C4-2B (cell line): ENCODE results near the gene APLP1.
"Not testable (repeated sequence)": the region's sequence is repeated elsewhere in the genome, so short reads cannot be mapped to it uniquely, and the experiment has no call there.

Experiments used
- H3K27ac ChIP-seq: fragments of 450-650 bp; 2 replicates; pipeline ENCODE4 v1.5.1; 2017
- CTCF ChIP-seq: fragments of 450-650 bp; conservative IDR thresholded peaks from 2 replicates; pipeline ENCODE4 v1.5.1; 2017; ENCODE audit warnings: mild to moderate bottlenecking
- ZFX ChIP-seq: fragments of 450-650 bp; IDR thresholded peaks from 2 replicates; pipeline ENCODE4 v1.6.1; 2017

APLP1 gene

GRCh38 chr19:35904311-35905068 lies 36.1 kb downstream of the APLP1 start:
- no peak overlapping the region for H3K27ac ChIP-seq
- no peak for TF ChIP-seq ZFX
- no peak for TF ChIP-seq CTCF

- no peak overlapping the region for H3K27ac ChIP-seq
- no peak for TF ChIP-seq CTCF
- TF ChIP-seq ZFX = no peak
Measured at GRCh38 chr19:35905178-35905727, 36.9 kb downstream of the APLP1 start.

GRCh38 chr19:35907377-35907745 lies 39.0 kb downstream of the APLP1 start:
- H3K27ac ChIP-seq = no peak overlapping the region
- TF ChIP-seq ZFX (no peak), CTCF (no peak)

- H3K27ac ChIP-seq = no peak within 1 kb of the TSS
- TF ChIP-seq ZFX (no peak), CTCF (no peak)
Measured at GRCh38 chr19:35908010-35908441, 39.7 kb downstream of the APLP1 start, which contains the start of gene TYROBP. TSS of gene TYROBP (minus strand) at chr19:35908295. CDS start at chr19:35908228, 67 bp downstream.

- H3K27ac ChIP-seq = no peak overlapping the region
- TF ChIP-seq CTCF (no peak), ZFX (no peak)
Measured at GRCh38 chr19:35908973-35909683, 40.8 kb downstream of the APLP1 start.

GRCh38 chr19:35909684-35910035 lies 41.3 kb downstream of the APLP1 start:
- TF ChIP-seq ZFX (no peak), CTCF (no peak)
- H3K27ac ChIP-seq = no peak overlapping the region

GRCh38 chr19:35910355-35910754 lies 42.0 kb downstream of the APLP1 start:
- H3K27ac ChIP-seq = not testable (repeated sequence)
